C4-2B (cell line): ENCODE results near the gene TUB.

Experiments
- H3K27ac ChIP-seq: fragments of 450-650 bp; 2 replicates; pipeline ENCODE4 v1.5.1; 2017
- ZFX ChIP-seq: fragments of 450-650 bp; IDR thresholded peaks from 2 replicates; pipeline ENCODE4 v1.6.1; 2017
- TF ChIP-seq, protein P1 (sequence below): fragments of 450-650 bp; conservative IDR thresholded peaks from 2 replicates; pipeline ENCODE4 v1.5.1; 2017; ENCODE audit warnings: mild to moderate bottlenecking

The TUB gene

DNA sequence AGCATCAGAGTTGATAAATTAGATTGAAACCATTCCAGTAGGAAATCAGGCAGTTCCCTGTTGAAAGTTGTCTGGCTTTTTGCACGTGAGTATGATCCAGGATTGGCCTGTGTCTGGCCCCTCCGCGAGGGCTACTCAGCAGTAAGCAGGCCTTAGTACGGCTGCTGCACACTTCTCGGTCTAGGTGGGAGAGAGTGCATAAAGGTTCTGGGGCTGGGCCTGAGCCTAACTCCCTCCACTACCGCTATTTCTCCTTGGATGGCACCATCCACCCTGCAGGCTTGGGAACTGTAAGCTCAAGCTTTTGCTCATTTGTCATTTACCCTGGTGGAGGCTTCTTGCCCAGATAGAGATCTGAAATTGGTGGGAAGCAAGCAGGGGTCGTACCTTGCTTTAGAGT is 22.0 kb downstream of the TUB start:
- no peak for TF ChIP-seq ZFX
- TF ChIP-seq, protein P1, sequence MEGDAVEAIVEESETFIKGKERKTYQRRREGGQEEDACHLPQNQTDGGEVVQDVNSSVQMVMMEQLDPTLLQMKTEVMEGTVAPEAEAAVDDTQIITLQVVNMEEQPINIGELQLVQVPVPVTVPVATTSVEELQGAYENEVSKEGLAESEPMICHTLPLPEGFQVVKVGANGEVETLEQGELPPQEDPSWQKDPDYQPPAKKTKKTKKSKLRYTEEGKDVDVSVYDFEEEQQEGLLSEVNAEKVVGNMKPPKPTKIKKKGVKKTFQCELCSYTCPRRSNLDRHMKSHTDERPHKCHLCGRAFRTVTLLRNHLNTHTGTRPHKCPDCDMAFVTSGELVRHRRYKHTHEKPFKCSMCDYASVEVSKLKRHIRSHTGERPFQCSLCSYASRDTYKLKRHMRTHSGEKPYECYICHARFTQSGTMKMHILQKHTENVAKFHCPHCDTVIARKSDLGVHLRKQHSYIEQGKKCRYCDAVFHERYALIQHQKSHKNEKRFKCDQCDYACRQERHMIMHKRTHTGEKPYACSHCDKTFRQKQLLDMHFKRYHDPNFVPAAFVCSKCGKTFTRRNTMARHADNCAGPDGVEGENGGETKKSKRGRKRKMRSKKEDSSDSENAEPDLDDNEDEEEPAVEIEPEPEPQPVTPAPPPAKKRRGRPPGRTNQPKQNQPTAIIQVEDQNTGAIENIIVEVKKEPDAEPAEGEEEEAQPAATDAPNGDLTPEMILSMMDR = no peak
- no peak overlapping the region for H3K27ac ChIP-seq

DNA sequence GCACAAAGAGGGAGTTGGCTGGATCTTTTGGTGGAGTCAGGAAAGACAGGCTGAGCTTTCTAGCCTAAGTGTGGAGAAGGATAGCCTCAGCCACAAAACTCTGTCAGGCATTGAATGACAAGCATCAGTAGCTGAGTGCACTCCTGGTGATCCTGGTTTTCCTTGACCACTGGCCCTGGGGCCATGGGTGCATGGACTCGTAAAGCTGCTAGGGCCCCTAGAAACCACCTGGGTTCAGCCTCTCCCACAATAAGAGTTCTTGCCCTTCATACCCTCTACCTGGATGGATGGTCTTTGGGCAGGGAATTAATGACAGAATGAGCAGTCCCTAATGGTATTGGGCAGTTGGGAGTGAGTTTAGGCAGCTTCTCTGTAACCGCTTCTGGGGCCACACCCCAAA is 22.9 kb downstream of the TUB start:
- no peak overlapping the region for H3K27ac ChIP-seq
- no peak for TF ChIP-seq ZFX
- TF ChIP-seq, protein P1 = no peak

DNA sequence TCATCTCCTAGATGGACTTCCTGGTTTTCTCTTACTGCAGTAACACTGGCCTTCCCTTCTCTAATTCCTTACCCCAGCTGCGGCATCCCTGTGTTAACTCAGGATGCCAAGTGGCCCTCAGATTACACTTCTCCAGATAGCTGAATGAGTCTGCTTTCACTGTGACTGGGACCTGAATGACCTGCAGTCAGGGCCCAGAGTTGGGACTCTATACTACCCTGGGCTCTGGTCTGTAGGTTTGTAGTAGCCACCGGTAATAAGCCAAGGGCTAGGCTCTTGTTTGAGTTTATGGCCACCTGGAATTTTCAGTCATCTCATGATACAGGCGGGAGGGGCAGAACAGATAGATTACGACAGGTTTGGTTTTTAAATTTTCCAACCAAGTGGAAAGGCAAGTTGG is 24.1 kb downstream of the TUB start:
- no peak overlapping the region for H3K27ac ChIP-seq
- no peak for TF ChIP-seq ZFX
- TF ChIP-seq, protein P1 = no peak

DNA sequence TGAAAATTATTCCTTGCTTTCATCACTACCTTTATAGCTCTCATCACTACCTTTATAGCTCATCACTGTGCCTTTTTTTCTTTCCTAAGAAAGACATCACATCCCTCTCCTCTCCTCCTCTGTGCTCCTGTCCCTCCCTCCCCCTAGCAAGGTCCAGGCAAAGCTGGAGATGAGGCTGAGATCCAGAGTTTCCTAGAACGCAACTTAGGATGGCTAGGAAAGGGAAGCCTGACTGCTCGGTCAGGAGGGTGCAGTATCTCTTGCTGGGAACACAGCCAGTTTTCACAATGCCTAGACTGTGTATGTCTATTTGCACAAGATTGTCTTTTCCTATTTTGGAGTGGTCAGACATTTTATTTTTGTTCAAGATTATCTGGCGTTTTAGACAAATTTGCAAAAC is 24.7 kb downstream of the TUB start:
- TF ChIP-seq, protein P1 = no peak
- no peak for TF ChIP-seq ZFX
- H3K27ac ChIP-seq = no peak overlapping the region

DNA sequence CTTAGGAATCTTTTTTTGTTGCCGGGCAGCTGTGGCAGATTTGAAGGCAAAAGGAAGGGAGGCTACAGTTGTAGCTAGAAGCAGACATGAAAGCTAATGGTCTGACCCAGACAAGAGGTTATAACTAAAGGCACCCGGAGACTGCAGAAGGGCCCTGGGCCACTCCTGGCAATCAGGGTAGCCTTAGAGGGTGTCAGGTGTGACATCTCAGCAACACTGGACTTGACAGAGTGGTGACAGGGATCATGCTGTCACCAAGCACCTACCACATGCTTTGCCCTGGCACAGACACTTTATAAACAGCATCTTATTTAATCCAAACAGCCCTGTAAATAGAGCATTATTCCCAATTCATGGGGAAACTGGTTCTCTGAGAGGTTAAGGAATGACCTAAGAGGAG is 25.7 kb downstream of the TUB start:
- TF ChIP-seq, protein P1 = no peak
- TF ChIP-seq ZFX = no peak
- H3K27ac ChIP-seq = no peak overlapping the region

DNA sequence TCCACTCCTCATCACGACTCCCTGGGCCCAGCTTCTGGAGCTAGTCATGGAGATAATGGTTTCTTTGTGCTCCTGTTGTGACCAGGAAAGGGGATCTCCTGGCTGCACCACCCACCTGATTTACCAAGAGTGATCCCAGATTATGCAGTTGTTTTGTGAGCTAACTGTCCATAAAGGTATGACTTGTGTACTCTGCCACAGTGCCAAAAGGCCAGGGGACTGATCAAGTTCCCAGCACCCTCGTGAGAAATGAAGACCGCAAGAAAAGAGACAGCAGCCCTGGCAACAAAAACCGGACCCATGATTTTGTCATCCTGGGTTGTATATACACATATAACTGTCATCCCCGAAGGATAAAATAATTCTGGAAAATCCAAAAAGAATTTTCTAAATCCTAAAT is 26.6 kb downstream of the TUB start:
- no peak for TF ChIP-seq ZFX
- TF ChIP-seq, protein P1 = no peak
- no peak overlapping the region for H3K27ac ChIP-seq

DNA sequence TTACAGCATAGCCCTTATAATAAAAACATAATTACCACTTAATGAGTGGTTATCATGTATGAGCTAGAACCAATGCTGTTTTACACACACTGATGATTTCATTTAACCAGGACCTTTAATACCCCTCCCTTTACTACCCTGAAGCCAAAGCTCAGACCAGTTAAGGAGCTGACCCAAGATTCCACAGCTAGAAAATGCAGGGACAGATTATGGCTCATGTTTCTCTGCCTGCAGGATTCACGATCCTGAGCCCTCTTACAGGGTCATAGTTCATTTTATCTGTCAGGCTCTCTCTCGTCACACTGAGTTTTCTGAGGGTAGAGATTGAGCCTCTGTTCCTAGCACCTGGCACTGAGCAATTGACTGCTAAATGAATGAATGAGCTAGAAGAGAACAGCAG is 27.4 kb downstream of the TUB start:
- TF ChIP-seq, protein P1 = no peak
- TF ChIP-seq ZFX = no peak

DNA sequence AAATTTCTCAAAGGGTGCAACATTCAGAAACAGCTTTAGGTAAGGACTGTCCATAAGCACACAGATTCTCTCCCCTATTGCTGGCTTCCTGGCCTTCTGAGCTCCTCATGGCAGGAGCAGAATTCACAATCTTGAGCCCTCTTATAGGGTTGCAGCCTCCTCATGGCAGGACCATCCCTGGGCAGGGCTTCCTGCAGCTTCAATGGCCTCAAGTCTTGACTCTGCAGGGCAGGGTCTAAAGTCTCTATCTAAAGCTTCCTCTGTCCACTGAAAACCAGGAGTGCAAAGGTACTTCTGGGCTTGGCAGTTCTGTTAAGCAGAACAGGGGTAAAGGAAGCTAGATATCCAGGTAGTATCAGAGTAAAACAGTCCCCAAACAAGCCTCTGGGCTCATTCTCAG is 28.7 kb downstream of the TUB start:
- TF ChIP-seq ZFX = no peak
- TF ChIP-seq, protein P1 = no peak
- H3K27ac ChIP-seq = no peak overlapping the region

More for the DNA sequence above, 27.4 kb downstream of the TUB start:
- no peak overlapping the region for H3K27ac ChIP-seq
